DMS79 treated with DMSO at 0.1 percent for 48 hours (cell line): ENCODE data around the gene DACT2.
"Not testable (repeated sequence)": the region's sequence is repeated elsewhere in the genome, so short reads cannot be mapped to it uniquely, and the experiment has no call there.

Experiments
- DNase-seq: peaks from one replicate; lab custom pipeline; 2025; lab: John Stamatoyannopoulos, UW

The DACT2 gene

GRCh38 chr6:168300975-168301647 lies 18.5 kb downstream of the DACT2 start:
- no peak for DNase-seq

- no peak for DNase-seq
Observed at GRCh38 chr6:168299541-168300511, 19.8 kb downstream of the DACT2 start.

- no peak for DNase-seq
Observed at GRCh38 chr6:168297643-168298042, 21.9 kb downstream of the DACT2 start.

- DNase-seq = peak; percentile 17
Observed at GRCh38 chr6:168294901-168295300, 24.7 kb downstream of the DACT2 start.

GRCh38 chr6:168293636-168294530 lies 25.7 kb downstream of the DACT2 start:
- DNase-seq = no peak

GRCh38 chr6:168292826-168293225 lies 26.8 kb downstream of the DACT2 start:
- DNase-seq = peak; percentile 74

GRCh38 chr6:168291450-168291849 lies 28.1 kb downstream of the DACT2 start:
- DNase-seq = no peak

GRCh38 chr6:168290095-168290494 lies 29.5 kb downstream of the DACT2 start:
- DNase-seq = no peak

- no peak for DNase-seq
Observed at GRCh38 chr6:168289571-168289962, 30.0 kb downstream of the DACT2 start.

- no peak for DNase-seq
Observed at GRCh38 chr6:168288781-168289570, 30.6 kb downstream of the DACT2 start.

GRCh38 chr6:168287460-168287859 lies 32.1 kb downstream of the DACT2 start:
- not testable (repeated sequence) for DNase-seq

GRCh38 chr6:168286771-168287446 lies 32.7 kb downstream of the DACT2 start:
- not testable (repeated sequence) for DNase-seq

- no peak for DNase-seq
Observed at GRCh38 chr6:168286116-168286515, 33.5 kb downstream of the DACT2 start.

- no peak for DNase-seq
Observed at GRCh38 chr6:168285456-168285855, 34.1 kb downstream of the DACT2 start.

- no peak for DNase-seq
Observed at GRCh38 chr6:168284187-168284586, 35.4 kb downstream of the DACT2 start.

- no peak for DNase-seq
Observed at GRCh38 chr6:168283686-168284025, 35.9 kb downstream of the DACT2 start.

GRCh38 chr6:168282985-168283685 lies 36.4 kb downstream of the DACT2 start:
- no peak for DNase-seq

GRCh38 chr6:168281826-168282225 lies 37.8 kb downstream of the DACT2 start:
- DNase-seq = no peak

- not testable (repeated sequence) for DNase-seq
Observed at GRCh38 chr6:168281314-168281713, 38.3 kb downstream of the DACT2 start.

- DNase-seq = no peak
Observed at GRCh38 chr6:168280899-168281245, 38.7 kb downstream of the DACT2 start.
